Lower leg skin (tissue), 4 donors: ENCODE measurements around the gene DTYMK. TPM values are rescaled to one million over a fixed set of nuclear protein-coding genes. Genes with fewer than 3 reads are reported as not detected.
A peak's percentile ranks its signal among the peaks of the same experiment; 100 is the strongest.

Source experiments
- DNase-seq, 2 donors: peaks; one replicate each; pipeline ENCODE4 v3.0.0-alpha.2; 2019; ENCODE audit warnings: low spot score in 2 of 2
- H3K4me3 ChIP-seq: fragments of 200-600 bp; sonication (generic); 2 replicates; pipeline ENCODE4 v1.5.1; 2017; ENCODE audit warnings: mild to moderate bottlenecking, low read depth; ENCODE audit not compliant: poor library complexity, severe bottlenecking
- CTCF ChIP-seq, 3 donors: fragments of 450-650 bp; IDR thresholded peaks; one replicate each; pipeline ENCODE4 v1.5.1; 2016; ENCODE audit warnings: antibody characterized with exemption in 3 of 3, mild to moderate bottlenecking in 3 of 3, moderate library complexity in 2 of 3
- POLR2A ChIP-seq, 2 donors: fragments of 450-650 bp; IDR thresholded peaks; one replicate each; pipeline ENCODE4 v1.6.1; 2016 to 2017; ENCODE audit warnings: antibody characterized with exemption in 2 of 2, mild to moderate bottlenecking in 1 of 2, moderate library complexity in 1 of 2
- WGBS, 2 donors: methylation state at CpG; one replicate each; pipeline ENCODE4 v1.1.5; 2018; 5-methylcytosine and 5-hydroxymethylcytosine counted together
- intact Hi-C: fragments of 100-400 bp; cut with DNase I; formaldehyde crosslinking; loops from one replicate; pipeline ENCODE4 v1.15.0; 2023; ENCODE audit warnings: low total_unique reads
- total RNA-seq, 4 donors: library from RNA; depleted of rRNA; stranded (reverse); fragments of >200 nt; gene quantifications; one replicate each; pipeline ENCODE4 v1.1.0, GENCODE V29; 2016

DTYMK gene
- total RNA-seq, 4 donors from 2014 or later = 6.6 to 16.2 (median 12.0) TPM

GRCh38 chr2:241720099-241720498 lies 33.5 kb upstream of the DTYMK start:
- DNase-seq = no peak
- H3K4me3 ChIP-seq = no peak overlapping the region
- no peak for TF ChIP-seq CTCF (IDR thresholded peaks at IDR 0.05)
- TF ChIP-seq POLR2A (IDR thresholded peaks at IDR 0.05) = no peak
- WGBS, 2 donors = 90 to 93% methylated on average over 17 to 19 of the region's 19 CpGs
- intact Hi-C loops = no loop called here

GRCh38 chr2:241719093-241719492 lies 32.5 kb upstream of the DTYMK start:
- TF ChIP-seq CTCF (IDR thresholded peaks at IDR 0.05) (no peak), POLR2A (IDR thresholded peaks at IDR 0.05) (no peak)
- DNase-seq = no peak
- 90 to 94% methylated on average over 16 of the region's 16 CpGs for WGBS, 2 donors
- no peak overlapping the region for H3K4me3 ChIP-seq
- intact Hi-C loops = no loop called here

GRCh38 chr2:241708879-241709278 lies 22.3 kb upstream of the DTYMK start:
- no peak overlapping the region for H3K4me3 ChIP-seq
- intact Hi-C loops = no loop called here
- DNase-seq = no peak
- WGBS, 2 donors = 89 to 93% methylated on average over 10 of the region's 10 CpGs
- TF ChIP-seq CTCF (IDR thresholded peaks at IDR 0.05) (no peak), POLR2A (IDR thresholded peaks at IDR 0.05) (no peak)

GRCh38 chr2:241706537-241706936 lies 19.9 kb upstream of the DTYMK start:
- H3K4me3 ChIP-seq = no peak overlapping the region
- TF ChIP-seq POLR2A (IDR thresholded peaks at IDR 0.05) (no peak), CTCF (IDR thresholded peaks at IDR 0.05) (no peak)
- intact Hi-C loops = no loop called here
- no peak for DNase-seq
- 94 to 97% methylated on average over 6 of the region's 6 CpGs for WGBS, 2 donors

- intact Hi-C loops = no loop called here
- 36 to 51% methylated on average over 9 to 11 of the region's 11 CpGs for WGBS, 2 donors
- DNase-seq = no peak
- H3K4me3 ChIP-seq = peak overlapping the region; percentile 76
- TF ChIP-seq POLR2A (IDR thresholded peaks at IDR 0.05) (no peak), CTCF (IDR thresholded peaks at IDR 0.05) (no peak)
Observed at GRCh38 chr2:241703032-241703604, 16.5 kb upstream of the DTYMK start.
